Gastroesophageal sphincter (tissue), 4 donors: Measurements from ENCODE around the gene MLLT1. TPM values are rescaled to one million over a fixed set of nuclear protein-coding genes. Genes with fewer than 3 reads are reported as not detected.

Experiments
- ATAC-seq: fragments of 150-250 bp; one replicate; pipeline ENCODE4 v1.9.1; 2016; ENCODE audit warnings: mild to moderate bottlenecking, moderate library complexity
- H3K27ac ChIP-seq, 4 donors: fragments of 200-600 bp; sonication (generic) in 3 of 4; 1 replicate in 3 of 4; 2 replicates in 1 of 4; pipeline ENCODE4 v1.5.1; 2016 to 2019
- H3K27me3 ChIP-seq: fragments of 200-600 bp; sonication (generic); one replicate; pipeline ENCODE4 v1.5.1; 2019
- H3K36me3 ChIP-seq, 2 donors: fragments of 200-600 bp; sonication (generic); one replicate each; pipeline ENCODE4 v1.5.1; 2019; ENCODE audit warnings: control low read depth in 1 of 2
- H3K4me1 ChIP-seq, 3 donors: fragments of 200-600 bp; sonication (generic); 1 replicate in 2 of 3; 2 replicates in 1 of 3; pipeline ENCODE4 v1.5.1; 2016 to 2019; ENCODE audit warnings: control low read depth in 2 of 3
- H3K4me3 ChIP-seq, 2 donors: fragments of 200-600 bp; sonication (generic); one replicate each; pipeline ENCODE4 v1.5.1; 2019; ENCODE audit warnings: mild to moderate bottlenecking in 1 of 2, moderate library complexity in 1 of 2
- H3K9me3 ChIP-seq, 3 donors: fragments of 200-600 bp; sonication (generic); one replicate each; pipeline ENCODE4 v1.5.1; 2017 to 2019; ENCODE audit warnings: control low read depth in 2 of 3
- CTCF ChIP-seq, 4 experiments: fragments of 200-600 bp in 2 of 4; fragments of 450-650 bp in 2 of 4; sonication (generic) in 1 of 4; IDR thresholded peaks; one replicate each; pipeline ENCODE4 v1.5.1; 2017 to 2019; ENCODE audit warnings: antibody characterized with exemption in 4 of 4, mild to moderate bottlenecking in 2 of 4, moderate library complexity in 2 of 4
- EP300 ChIP-seq: sonication (generic); formaldehyde crosslinking; IDR thresholded peaks from one replicate; pipeline ENCODE4 v1.6.1; 2017; ENCODE audit warnings: antibody characterized with exemption, mild to moderate bottlenecking
- POLR2A ChIP-seq, 2 donors: fragments of 450-650 bp; IDR thresholded peaks; one replicate each; pipeline ENCODE4 v1.6.1; 2017; ENCODE audit warnings: antibody characterized with exemption in 2 of 2, mild to moderate bottlenecking in 2 of 2, moderate library complexity in 1 of 2
- POLR2AphosphoS5 ChIP-seq: sonication (generic); formaldehyde crosslinking; IDR thresholded peaks from one replicate; pipeline ENCODE4 v1.6.1; 2017; ENCODE audit warnings: antibody characterized with exemption
- WGBS, 2 donors: methylation state at CpG; one replicate each; pipeline ENCODE4 v1.1.5; 2018; ENCODE audit warnings: low coverage in 1 of 2; 5-methylcytosine and 5-hydroxymethylcytosine counted together
- total RNA-seq, 4 donors: library from RNA; depleted of rRNA; stranded (reverse); fragments of >200 nt; gene quantifications; one replicate each; pipeline ENCODE4 v1.1.0, GENCODE V29; 2016

Gene MLLT1
- total RNA-seq, 4 donors from 2014 or later: 21.4 to 42.5 (median 23.8) TPM

- Histone ChIP-seq H3K4me3 (no peak overlapping the region), H3K4me1 (peaks cover 0 to 98% (median 52%) of the 10 kb centered on the region in 3 donors)
- 27 to 54% methylated on average over 4 to 6 of the region's 6 CpGs for WGBS, 2 donors
Measured at GRCh38 chr19:6238256-6238642, 41.5 kb downstream of the MLLT1 start.

GRCh38 chr19:6236310-6237291 is 43.2 kb downstream of the MLLT1 start:
- ATAC-seq: no peak
- peaks cover 0 to 98% (median 53%) of the 10 kb centered on the region in 3 donors for H3K4me1 ChIP-seq
- no peaks in the 10 kb centered on the region for H3K36me3 ChIP-seq
- peak overlapping the region in 2 of 4 donors; percentile 31 to 78 for H3K27ac ChIP-seq
- H3K27me3 ChIP-seq: no peaks in the 10 kb centered on the region
- TF ChIP-seq POLR2AphosphoS5 (no peak), CTCF (IDR thresholded peaks at IDR 0.05) (no peak), POLR2A (IDR thresholded peaks at IDR 0.05) (no peak), EP300 (no peak)
- 67% methylated on average over 1 of the region's 39 CpGs; no CpG with 5 or more reads in 1 of the 2 donors for WGBS, 2 donors
- H3K4me3 ChIP-seq: no peak overlapping the region
- H3K9me3 ChIP-seq: no peaks in the 10 kb centered on the region

More at GRCh38 chr19:6238256-6238642, 41.5 kb downstream of the MLLT1 start:
- Histone ChIP-seq H3K27ac (peak overlapping the region in 3 of 4 donors; percentile 65 to 78 (median 66)), H3K9me3 (no peaks in the 10 kb centered on the region), H3K27me3 (no peaks in the 10 kb centered on the region), H3K36me3 (no peaks in the 10 kb centered on the region)
- TF ChIP-seq CTCF (IDR thresholded peaks at IDR 0.05): no peak
- no peak for TF ChIP-seq EP300
- TF ChIP-seq POLR2A (IDR thresholded peaks at IDR 0.05): no peak
- no peak for ATAC-seq

DNA sequence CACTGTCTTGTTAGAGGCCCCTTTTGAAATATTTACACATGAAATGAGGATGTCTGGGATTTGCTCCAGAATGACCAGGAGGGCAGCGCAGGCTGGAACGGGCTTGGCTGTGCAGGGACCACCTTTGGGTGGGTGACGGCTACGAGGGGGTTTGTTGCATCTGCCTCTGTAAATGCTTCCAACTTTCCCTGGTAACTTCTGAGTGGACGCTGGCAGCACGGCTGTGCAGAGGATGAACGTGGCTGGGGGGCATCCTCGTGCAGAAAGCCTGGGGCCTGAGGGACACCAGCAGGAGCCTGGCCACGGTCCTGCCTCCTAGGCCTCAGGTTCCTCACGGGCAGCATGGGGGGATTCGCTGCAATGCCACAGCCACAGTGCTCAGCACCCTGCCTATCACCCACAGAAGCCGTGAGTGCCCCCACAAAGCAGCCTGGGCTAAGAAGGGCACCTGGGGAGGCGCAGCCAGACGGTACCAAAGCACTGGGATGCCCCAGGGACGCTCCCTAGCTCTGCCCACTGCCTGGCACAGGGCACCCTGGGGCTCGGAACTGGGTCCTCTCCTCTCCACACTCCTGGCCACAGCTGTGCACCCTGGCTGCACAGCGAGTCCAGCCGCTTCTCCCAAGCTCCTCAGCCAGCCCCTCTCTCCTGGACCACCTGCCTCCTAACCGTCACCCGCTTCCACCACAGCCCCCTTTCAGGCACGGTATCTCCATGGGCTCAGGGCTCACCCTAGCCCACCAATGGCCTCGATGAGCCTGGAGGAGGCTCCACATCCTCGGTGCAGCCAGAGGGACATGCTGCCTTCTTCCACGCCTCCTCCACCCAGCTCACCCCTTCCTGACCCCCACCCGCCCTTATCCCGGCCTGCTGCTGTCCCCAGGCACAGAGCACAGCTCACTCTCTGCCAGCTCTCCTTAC is 44.5 kb downstream of the MLLT1 start:
- Histone ChIP-seq H3K4me3 (no peak overlapping the region), H3K27me3 (no peaks in the 10 kb centered on the region), H3K4me1 (peaks cover 0 to 87% (median 52%) of the 10 kb centered on the region in 3 donors), H3K36me3 (peaks cover 0 to 3% of the 10 kb centered on the region in 2 donors), H3K9me3 (no peaks in the 10 kb centered on the region), H3K27ac (peak overlapping the region in 2 of 4 donors; percentile 71 to 78)
- 87 to 100% methylated on average over 1 to 16 of the region's 26 CpGs for WGBS, 2 donors
- TF ChIP-seq CTCF (IDR thresholded peaks at IDR 0.05) (no peak), POLR2AphosphoS5 (no peak), EP300 (no peak), POLR2A (IDR thresholded peaks at IDR 0.05) (no peak)
- no peak for ATAC-seq

- ATAC-seq: no peak
- H3K27ac ChIP-seq: peak overlapping the region in 3 of 4 donors; percentile 68 to 78 (median 71)
- TF ChIP-seq POLR2AphosphoS5: no peak
- TF ChIP-seq EP300: no peak
- TF ChIP-seq CTCF (IDR thresholded peaks at IDR 0.05): no peak
- no peak for TF ChIP-seq POLR2A (IDR thresholded peaks at IDR 0.05)
- no peaks in the 10 kb centered on the region for H3K9me3 ChIP-seq
- H3K4me3 ChIP-seq: no peak overlapping the region
- H3K36me3 ChIP-seq: peaks cover 0 to 10% of the 10 kb centered on the region in 2 donors
- 72 to 89% methylated on average over 3 of the region's 8 CpGs for WGBS, 2 donors
- H3K27me3 ChIP-seq: no peaks in the 10 kb centered on the region
- H3K4me1 ChIP-seq: peaks cover 0 to 80% (median 50%) of the 10 kb centered on the region in 3 donors
Measured at GRCh38 chr19:6234527-6234926, 45.2 kb downstream of the MLLT1 start.
